Brain microvascular endothelial cell (primary cell): Measurements from ENCODE around the gene CREG1.

Experiments used
- DNase-seq: peaks from one replicate; pipeline ENCODE4 v3.0.0-alpha.2; 2020
- H3K27ac ChIP-seq: fragments of 250-450 bp; sonication (Bioruptor Pico); 2 replicates; pipeline ENCODE4 v1.5.1; 2020; ENCODE audit warnings: mild to moderate bottlenecking, moderate library complexity
- H3K27me3 ChIP-seq: fragments of 250-450 bp; sonication (Bioruptor Pico); replicated peaks from 2 replicates; pipeline ENCODE4 v1.5.1; 2020; ENCODE audit warnings: mild to moderate bottlenecking
- H3K36me3 ChIP-seq: fragments of 250-450 bp; sonication (Bioruptor Pico); replicated peaks from 2 replicates; pipeline ENCODE4 v1.5.1; 2020; ENCODE audit warnings: mild to moderate bottlenecking
- H3K4me3 ChIP-seq: 2 replicates; pipeline ENCODE4 v1.5.1; 2011; ENCODE audit warnings: low read depth, mild to moderate bottlenecking, control low read depth, low read length, moderate library complexity
- CTCF ChIP-seq: IDR thresholded peaks from 2 replicates; pipeline ENCODE4 v1.5.1; 2011; ENCODE audit warnings: low read depth, mild to moderate bottlenecking, moderate library complexity, low read length, control low read depth, inconsistent platforms; ENCODE audit errors: missing control alignments
- in situ Hi-C: cut with HindIII; loops from 2 replicates; pipeline ENCODE4 v1.10.0; 2017; ENCODE audit warnings: low sequenced_read_pairs, low pct_ligation_motif_present

The CREG1 gene

GRCh38 chr1:167524651-167525050 is 28.9 kb downstream of the CREG1 start:
- in situ Hi-C loops: no loop called here
- Histone ChIP-seq H3K4me3 (no peak overlapping the region), H3K27me3 (no peaks in the 10 kb centered on the region), H3K27ac (no peak overlapping the region), H3K36me3 (no peaks in the 10 kb centered on the region)
- no peak for DNase-seq
- TF ChIP-seq CTCF: no peak

DNA sequence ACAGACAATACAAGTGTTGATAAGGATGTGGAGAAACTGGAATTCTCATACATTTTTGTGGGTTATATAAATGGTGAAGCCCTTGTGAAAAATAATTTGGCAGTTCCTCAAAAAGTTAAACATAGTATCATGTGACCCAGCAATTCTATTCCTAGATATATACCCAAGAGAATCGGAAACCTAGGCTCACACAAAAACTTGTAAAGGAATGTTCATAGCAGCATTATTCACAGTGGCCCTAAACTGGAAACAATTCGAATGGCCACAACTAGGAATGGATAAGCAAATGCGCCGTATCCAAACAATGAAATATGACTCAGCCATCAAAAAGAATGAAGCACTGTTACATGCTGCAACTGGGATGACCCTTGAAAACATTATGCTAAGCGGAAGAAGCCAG is 31.3 kb downstream of the CREG1 start:
- in situ Hi-C loops: no loop called here
- H3K27me3 ChIP-seq: no peaks in the 10 kb centered on the region
- peak overlapping the region; percentile 79 for H3K27ac ChIP-seq
- TF ChIP-seq CTCF: no peak
- H3K36me3 ChIP-seq: no peaks in the 10 kb centered on the region
- H3K4me3 ChIP-seq: no peak overlapping the region
- peak; percentile 97 for DNase-seq

GRCh38 chr1:167520711-167521206 is 32.8 kb downstream of the CREG1 start:
- H3K4me3 ChIP-seq: no peak overlapping the region
- DNase-seq: no peak
- H3K36me3 ChIP-seq: no peaks in the 10 kb centered on the region
- no peak overlapping the region for H3K27ac ChIP-seq
- TF ChIP-seq CTCF: no peak
- in situ Hi-C loops: no loop called here
- H3K27me3 ChIP-seq: no peaks in the 10 kb centered on the region

- peak within 1 kb of the TSS; percentile 34 for H3K27ac ChIP-seq
- in situ Hi-C loops: no loop called here
- H3K4me3 ChIP-seq: no peak within 1 kb of the TSS
- no peak for TF ChIP-seq CTCF
- H3K36me3 ChIP-seq: no peaks in the 10 kb centered on the region
- H3K27me3 ChIP-seq: no peaks in the 10 kb centered on the region
- no peak for DNase-seq
Measured at GRCh38 chr1:167518331-167518700, 35.2 kb downstream of the CREG1 start, which contains the start of gene CD247. CD247 (minus strand) TSS chr1:167518529; CDS start chr1:167518465, 64 bp downstream.

- Histone ChIP-seq H3K36me3 (no peaks in the 10 kb centered on the region), H3K27ac (peak overlapping the region; percentile 34), H3K4me3 (no peak overlapping the region), H3K27me3 (no peaks in the 10 kb centered on the region)
- in situ Hi-C loops: no loop called here
- peak; percentile 69 for DNase-seq
- no peak for TF ChIP-seq CTCF
Measured at GRCh38 chr1:167517535-167518330, 35.8 kb downstream of the CREG1 start.
